ENCODE measurements around the gene PKD2. TPM values are rescaled to one million over a fixed set of nuclear protein-coding genes. Genes with fewer than 3 reads are reported as not detected.
"Not testable (repeated sequence)": the region's sequence is repeated elsewhere in the genome, so short reads cannot be mapped to it uniquely, and the experiment has no call there.

PKD2 gene
- polyA plus RNA-seq, 1 donor from 2014 or later = 54.8 TPM

DNA sequence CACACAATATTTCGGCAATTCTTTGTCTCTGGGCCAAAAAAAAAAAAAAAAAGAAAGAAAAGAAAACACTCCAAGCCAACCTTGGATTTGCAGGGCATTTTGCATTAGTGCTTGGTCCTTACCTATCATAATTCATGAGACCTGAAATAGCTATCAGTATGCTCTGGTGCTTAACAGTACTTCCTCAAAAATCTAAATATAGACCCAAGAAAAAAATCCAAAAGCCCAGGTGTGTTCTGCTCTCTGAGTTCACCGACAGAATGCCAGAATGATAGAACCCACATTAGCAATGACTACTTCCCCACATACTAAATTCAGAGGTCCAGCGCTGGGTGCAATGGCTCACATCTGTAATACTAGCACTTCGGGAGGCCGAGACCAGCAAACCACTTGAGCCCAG is 108.2 kb downstream of the PKD2 start:
- Histone ChIP-seq H2AFZ (ENCODE audit: low read depth, low read length) (no peak overlapping the region), H3K9me3 (ENCODE audit: low read length) (peaks cover 7% of the 10 kb centered on the region), H3K9ac (ENCODE audit: low read length) (no peak overlapping the region), H3K36me3 (ENCODE audit: insufficient read depth, low read length) (no peaks in the 10 kb centered on the region), H3K79me2 (replicated peaks; ENCODE audit: insufficient read depth, low read length) (no peaks in the 10 kb centered on the region), H3K4me3 (ENCODE audit: low read length) (no peak overlapping the region), H3F3A (ENCODE audit: insufficient read depth, low read length, poor library complexity, severe bottlenecking) (no peaks in the 10 kb centered on the region), H3K27me3 (ENCODE audit: insufficient read depth, low read depth, low read length) (no peaks in the 10 kb centered on the region), H3K4me2 (ENCODE audit: low read length) (no peak overlapping the region), H4K20me1 (ENCODE audit: insufficient read depth) (no peaks in the 10 kb centered on the region), H3K9me2 (ENCODE audit: insufficient read depth, low read length) (no peaks in the 10 kb centered on the region), H3K27ac (ENCODE audit: low read length) (no peak overlapping the region)
- TF ChIP-seq, protein P1, sequence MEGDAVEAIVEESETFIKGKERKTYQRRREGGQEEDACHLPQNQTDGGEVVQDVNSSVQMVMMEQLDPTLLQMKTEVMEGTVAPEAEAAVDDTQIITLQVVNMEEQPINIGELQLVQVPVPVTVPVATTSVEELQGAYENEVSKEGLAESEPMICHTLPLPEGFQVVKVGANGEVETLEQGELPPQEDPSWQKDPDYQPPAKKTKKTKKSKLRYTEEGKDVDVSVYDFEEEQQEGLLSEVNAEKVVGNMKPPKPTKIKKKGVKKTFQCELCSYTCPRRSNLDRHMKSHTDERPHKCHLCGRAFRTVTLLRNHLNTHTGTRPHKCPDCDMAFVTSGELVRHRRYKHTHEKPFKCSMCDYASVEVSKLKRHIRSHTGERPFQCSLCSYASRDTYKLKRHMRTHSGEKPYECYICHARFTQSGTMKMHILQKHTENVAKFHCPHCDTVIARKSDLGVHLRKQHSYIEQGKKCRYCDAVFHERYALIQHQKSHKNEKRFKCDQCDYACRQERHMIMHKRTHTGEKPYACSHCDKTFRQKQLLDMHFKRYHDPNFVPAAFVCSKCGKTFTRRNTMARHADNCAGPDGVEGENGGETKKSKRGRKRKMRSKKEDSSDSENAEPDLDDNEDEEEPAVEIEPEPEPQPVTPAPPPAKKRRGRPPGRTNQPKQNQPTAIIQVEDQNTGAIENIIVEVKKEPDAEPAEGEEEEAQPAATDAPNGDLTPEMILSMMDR (IDR thresholded peaks at IDR 0.05; ENCODE audit: poor library complexity, severe bottlenecking) = no peak
- TF ChIP-seq, protein P2, sequence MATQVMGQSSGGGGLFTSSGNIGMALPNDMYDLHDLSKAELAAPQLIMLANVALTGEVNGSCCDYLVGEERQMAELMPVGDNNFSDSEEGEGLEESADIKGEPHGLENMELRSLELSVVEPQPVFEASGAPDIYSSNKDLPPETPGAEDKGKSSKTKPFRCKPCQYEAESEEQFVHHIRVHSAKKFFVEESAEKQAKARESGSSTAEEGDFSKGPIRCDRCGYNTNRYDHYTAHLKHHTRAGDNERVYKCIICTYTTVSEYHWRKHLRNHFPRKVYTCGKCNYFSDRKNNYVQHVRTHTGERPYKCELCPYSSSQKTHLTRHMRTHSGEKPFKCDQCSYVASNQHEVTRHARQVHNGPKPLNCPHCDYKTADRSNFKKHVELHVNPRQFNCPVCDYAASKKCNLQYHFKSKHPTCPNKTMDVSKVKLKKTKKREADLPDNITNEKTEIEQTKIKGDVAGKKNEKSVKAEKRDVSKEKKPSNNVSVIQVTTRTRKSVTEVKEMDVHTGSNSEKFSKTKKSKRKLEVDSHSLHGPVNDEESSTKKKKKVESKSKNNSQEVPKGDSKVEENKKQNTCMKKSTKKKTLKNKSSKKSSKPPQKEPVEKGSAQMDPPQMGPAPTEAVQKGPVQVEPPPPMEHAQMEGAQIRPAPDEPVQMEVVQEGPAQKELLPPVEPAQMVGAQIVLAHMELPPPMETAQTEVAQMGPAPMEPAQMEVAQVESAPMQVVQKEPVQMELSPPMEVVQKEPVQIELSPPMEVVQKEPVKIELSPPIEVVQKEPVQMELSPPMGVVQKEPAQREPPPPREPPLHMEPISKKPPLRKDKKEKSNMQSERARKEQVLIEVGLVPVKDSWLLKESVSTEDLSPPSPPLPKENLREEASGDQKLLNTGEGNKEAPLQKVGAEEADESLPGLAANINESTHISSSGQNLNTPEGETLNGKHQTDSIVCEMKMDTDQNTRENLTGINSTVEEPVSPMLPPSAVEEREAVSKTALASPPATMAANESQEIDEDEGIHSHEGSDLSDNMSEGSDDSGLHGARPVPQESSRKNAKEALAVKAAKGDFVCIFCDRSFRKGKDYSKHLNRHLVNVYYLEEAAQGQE (IDR thresholded peaks at IDR 0.05; ENCODE audit: borderline replicate concordance) = no peak
- TF ChIP-seq POLR2AphosphoS5 (IDR thresholded peaks at IDR 0.05) (no peak), SMC3 (conservative IDR thresholded peaks at IDR 0.05; ENCODE audit: poor library complexity) (no peak), RAD21 (conservative IDR thresholded peaks at IDR 0.05) (no peak), TAF1 (IDR thresholded peaks at IDR 0.05; ENCODE audit: low read depth) (no peak), EP300 (conservative IDR thresholded peaks at IDR 0.05; ENCODE audit: poor library complexity, severe bottlenecking) (no peak)

DNA sequence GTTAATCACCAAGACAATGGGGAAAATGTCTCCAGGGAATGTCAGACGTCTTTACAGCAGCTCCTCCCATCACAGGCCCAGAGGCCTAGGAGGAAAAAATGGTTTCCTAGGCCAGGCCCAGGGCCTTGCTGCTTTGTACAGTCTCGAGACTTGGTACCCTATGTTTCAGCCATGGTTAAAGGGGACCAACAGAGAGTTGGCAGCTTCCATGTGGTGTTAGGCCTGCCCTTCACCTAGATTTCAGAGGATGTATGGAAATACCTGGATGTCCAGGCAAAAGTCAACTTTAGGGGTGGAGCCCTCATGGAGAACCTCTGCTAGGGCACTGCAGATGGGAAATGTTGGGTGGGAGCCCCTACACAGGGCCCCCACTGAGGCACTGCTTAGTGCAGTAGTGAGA is 112.5 kb downstream of the PKD2 start:
- H3K36me3 ChIP-seq (ENCODE audit: insufficient read depth, low read length) = no peaks in the 10 kb centered on the region
- TF ChIP-seq POLR2AphosphoS5 (IDR thresholded peaks at IDR 0.05) = no peak
- H2AFZ ChIP-seq (ENCODE audit: low read depth, low read length) = no peak overlapping the region
- peaks cover 7% of the 10 kb centered on the region for H3K9me3 ChIP-seq (ENCODE audit: low read length)
- H3K9me2 ChIP-seq (ENCODE audit: insufficient read depth, low read length) = no peaks in the 10 kb centered on the region
- H3K4me3 ChIP-seq (ENCODE audit: low read length) = no peak overlapping the region
- no peaks in the 10 kb centered on the region for H3F3A ChIP-seq (ENCODE audit: insufficient read depth, low read length, poor library complexity, severe bottlenecking)
- H4K20me1 ChIP-seq (ENCODE audit: insufficient read depth) = no peaks in the 10 kb centered on the region
- no peak overlapping the region for H3K4me2 ChIP-seq (ENCODE audit: low read length)
- no peaks in the 10 kb centered on the region for H3K79me2 ChIP-seq (replicated peaks; ENCODE audit: insufficient read depth, low read length)
- H3K9ac ChIP-seq (ENCODE audit: low read length) = no peak overlapping the region
- no peaks in the 10 kb centered on the region for H3K27me3 ChIP-seq (ENCODE audit: insufficient read depth, low read depth, low read length)
- H3K27ac ChIP-seq (ENCODE audit: low read length) = no peak overlapping the region

DNA sequence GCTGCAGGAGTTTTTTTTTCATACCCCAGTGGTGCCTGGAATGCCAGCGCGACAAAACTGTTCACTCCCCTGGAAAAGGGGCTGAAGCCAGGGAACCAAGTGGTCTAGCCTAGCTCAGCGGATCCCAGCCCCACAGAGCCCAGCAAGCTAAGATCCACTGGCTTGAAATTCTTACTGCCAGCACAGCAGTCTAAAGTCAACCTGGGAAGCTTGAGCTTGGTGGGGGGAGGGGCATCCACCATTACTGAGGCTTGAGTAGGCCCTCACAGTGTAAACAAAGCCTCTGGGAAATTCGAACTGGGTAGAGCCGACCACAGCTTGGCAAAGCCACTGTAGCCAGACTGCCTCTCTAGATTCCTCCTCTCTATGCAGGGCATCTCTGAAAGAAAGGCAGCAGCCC is 114.8 kb downstream of the PKD2 start:
- H4K20me1 ChIP-seq (ENCODE audit: insufficient read depth); H3K9me2 ChIP-seq (ENCODE audit: insufficient read depth, low read length); H3K4me2 ChIP-seq (ENCODE audit: low read length); H3K4me3 ChIP-seq (ENCODE audit: low read length); H3K36me3 ChIP-seq (ENCODE audit: insufficient read depth, low read length); H2AFZ ChIP-seq (ENCODE audit: low read depth, low read length); H3K79me2 ChIP-seq (replicated peaks; ENCODE audit: insufficient read depth, low read length); H3K27ac ChIP-seq (ENCODE audit: low read length); H3K9me3 ChIP-seq (ENCODE audit: low read length); H3F3A ChIP-seq (ENCODE audit: insufficient read depth, low read length, poor library complexity, severe bottlenecking); H3K9ac ChIP-seq (ENCODE audit: low read length); H3K27me3 ChIP-seq (ENCODE audit: insufficient read depth, low read depth, low read length): not testable (repeated sequence)

Small RNA genes within 50 kb of the gene (small RNA-seq; reads per million reads assigned to genes)
- gene RNU1-36P = 0 to 0.90 (median 0.06) reads per million in 3 experiments

Other genes starting within 250 kb of the PKD2 start
- gene IBSP, start 208.1 kb upstream of the PKD2 start, polyA plus RNA-seq = not detected in 2 replicates
- gene MEPE, start 174.7 kb upstream of the PKD2 start, polyA plus RNA-seq = not detected in 2 replicates
- gene SPP1, start 31.9 kb upstream of the PKD2 start, polyA plus RNA-seq = 0.35 and 0.52 TPM in 2 replicates
- not detected in 2 replicates for gene ABCG2, start 151.0 kb downstream of the PKD2 start, polyA plus RNA-seq

All from neural cell (in vitro differentiated cells).